B cell (primary cell): ENCODE measurements around the gene GSTM5. TPM values are rescaled to one million over a fixed set of nuclear protein-coding genes. Genes with fewer than 3 reads are reported as not detected.
"Not testable (repeated sequence)": the region's sequence is repeated elsewhere in the genome, so short reads cannot be mapped to it uniquely, and the experiment has no call there.

Experiments used
- ATAC-seq: fragments of 200-7000 bp; cut with Tn5 transposase; one replicate; pipeline ENCODE4 v1.10.0; 2021; ENCODE audit warnings: low read depth, mild to moderate bottlenecking, moderate number of reproducible peaks, moderate library complexity
- CTCF ChIA-PET: fragments of 350-600 bp; sonication (Branson Sonifier 250); formaldehyde crosslinking; loops from one replicate; lab custom pipeline; 2021; ENCODE audit warnings: antibody characterized with exemption, inconsistent platforms; lab: Charles Lee
- POLR2A ChIA-PET: fragments of 350-600 bp; sonication (Branson Sonifier 250); formaldehyde crosslinking; loops from one replicate; lab custom pipeline; 2021; ENCODE audit warnings: antibody characterized with exemption; lab: Charles Lee
- DNase-seq: peaks from one replicate; pipeline ENCODE4 v3.0.0; 2013
- H2AFZ ChIP-seq: 2 replicates; pipeline ENCODE4 v1.6.1; 2012; ENCODE audit warnings: mild to moderate bottlenecking, low read depth, low read length; ENCODE audit not compliant: insufficient read depth, poor library complexity, severe bottlenecking
- H3K27ac ChIP-seq, 2 donors: 1 replicate in 1 of 2; 2 replicates in 1 of 2; pipeline ENCODE4 v1.5.1; 2012 to 2013; ENCODE audit warnings: low read length in 2 of 2, mild to moderate bottlenecking in 2 of 2, moderate library complexity in 1 of 2
- H3K27me3 ChIP-seq, 4 experiments: fragments of 200-600 bp in 1 of 4; sonication (generic) in 1 of 4; replicated peaks in 1 of 4; 1 replicate in 2 of 4; 2 replicates in 2 of 4; pipeline versions ENCODE4 v1.6.1 to v1.7.0; 2013 to 2016; ENCODE audit warnings: low read length in 3 of 4, mild to moderate bottlenecking in 2 of 4, mixed read lengths in 1 of 4, moderate library complexity in 1 of 4; ENCODE audit not compliant: insufficient read depth in 4 of 4, control insufficient read depth in 3 of 4; ENCODE audit errors: control extremely low read depth in 1 of 4
- H3K36me3 ChIP-seq, 2 experiments: replicated peaks in 1 of 2; 1 replicate in 1 of 2; 2 replicates in 1 of 2; pipeline versions ENCODE4 v1.6.1 to v1.7.1; 2013; ENCODE audit warnings: low read length in 1 of 2; ENCODE audit not compliant: insufficient read depth in 2 of 2, control insufficient read depth in 1 of 2; ENCODE audit errors: control extremely low read depth in 1 of 2, extremely low read depth in 1 of 2
- H3K4me1 ChIP-seq, 2 donors: fragments of 200-600 bp in 1 of 2; sonication (generic) in 1 of 2; 1 replicate in 1 of 2; 2 replicates in 1 of 2; pipeline versions ENCODE4 v1.5.1 to v1.6.1; 2013 to 2017; ENCODE audit warnings: low read length in 2 of 2; ENCODE audit not compliant: control insufficient read depth in 2 of 2, insufficient read depth in 2 of 2
- H3K4me2 ChIP-seq: replicated peaks from 2 replicates; pipeline ENCODE3; 2012; ENCODE audit warnings: mild to moderate bottlenecking, low read depth, low read length; ENCODE audit not compliant: poor library complexity, severe bottlenecking
- H3K4me3 ChIP-seq, 5 experiments: fragments of 200-600 bp in 1 of 5; sonication (generic) in 1 of 5; 1 replicate in 3 of 5; 2 replicates in 2 of 5; pipeline versions ENCODE4 v1.5.1 to v1.7.0; 2011 to 2016; ENCODE audit warnings: low read length in 4 of 5, mild to moderate bottlenecking in 4 of 5, low read depth in 2 of 5, control low read depth in 1 of 5, moderate library complexity in 1 of 5; ENCODE audit not compliant: insufficient read depth in 1 of 5; ENCODE audit errors: control extremely low read depth in 1 of 5, extremely low read depth in 1 of 5
- H3K79me2 ChIP-seq: fragments of 200-600 bp; sonication (generic); one replicate; pipeline ENCODE4 v1.6.0; 2016; ENCODE audit warnings: low read length; ENCODE audit not compliant: control insufficient read depth, insufficient read depth
- H3K9ac ChIP-seq: fragments of 200-600 bp; sonication (generic); 2 replicates; pipeline ENCODE4 v1.6.1; 2017; ENCODE audit warnings: mild to moderate bottlenecking, low read length, moderate library complexity
- H3K9me3 ChIP-seq, 3 donors: one replicate each; pipeline versions ENCODE4 v1.6.1 to v1.7.1; 2013; ENCODE audit warnings: low read length in 2 of 3; ENCODE audit not compliant: control insufficient read depth in 2 of 3, insufficient read depth in 1 of 3; ENCODE audit errors: control extremely low read depth in 1 of 3
- H4K20me1 ChIP-seq: 2 replicates; pipeline ENCODE4 v1.6.0; 2012; ENCODE audit warnings: mild to moderate bottlenecking, low read length; ENCODE audit not compliant: insufficient read depth, control insufficient read depth, poor library complexity, severe bottlenecking
- H3K27ac Mint-ChIP-seq: one replicate; pipeline ENCODE4 v1.8.0; 2021; ENCODE audit warnings: mixed read lengths
- H3K27me3 Mint-ChIP-seq: one replicate; pipeline ENCODE4 v1.8.0; 2021; ENCODE audit warnings: mixed read lengths
- H3K4me1 Mint-ChIP-seq: one replicate; pipeline ENCODE4 v1.8.0; 2021; ENCODE audit warnings: mixed read lengths
- H3K4me3 Mint-ChIP-seq: one replicate; pipeline ENCODE4 v1.8.0; 2021; ENCODE audit warnings: mixed read lengths
- H3K9me3 Mint-ChIP-seq: one replicate; pipeline ENCODE4 v1.8.0; 2022; ENCODE audit warnings: mixed read lengths; ENCODE audit not compliant: insufficient read depth
- CTCF ChIP-seq: fragments of 200-600 bp; IDR thresholded peaks from one replicate; pipeline ENCODE4 v1.8.0; 2022; ENCODE audit warnings: antibody characterized with exemption, mild to moderate bottlenecking
- EZH2 ChIP-seq: IDR thresholded peaks from 2 replicates; pipeline ENCODE4 v1.6.1; 2012; ENCODE audit warnings: borderline replicate concordance, low read depth, mild to moderate bottlenecking, moderate library complexity, low read length; ENCODE audit not compliant: insufficient read depth, poor library complexity, severe bottlenecking
- WGBS: methylation state at CpG from one replicate; pipeline ENCODE4 v1.1.5; 2013; ENCODE audit warnings: missing lambda C conversion rate; ENCODE audit not compliant: insufficient coverage; 5-methylcytosine and 5-hydroxymethylcytosine counted together
- intact Hi-C: fragments of 100-400 bp; cut with micrococcal nuclease; formaldehyde crosslinking; loops from one replicate; pipeline ENCODE4 v1.10.0; 2022
- polyA plus RNA-seq: library from polyadenylated mRNA; depleted of rRNA; stranded (reverse); fragments of >200 nt; gene quantifications from 2 replicates; pipeline ENCODE4 v1.2.3, GENCODE V29; 2012
- total RNA-seq, 2 donors: library from RNA; stranded (reverse); fragments of 120-200 nt in 1 of 2; gene quantifications; 1 replicate in 1 of 2; 2 replicates in 1 of 2; pipeline versions ENCODE4 v1.2.3 to v1.2.4, GENCODE V29; 2013 to 2022

The GSTM5 gene
- total and polyA plus RNA-seq, 2 donors (not counting 1 experiment from before 2014, with no cell fraction given) = 0.07 TPM; not detected in 1

- no peaks in the 10 kb centered on the region for H3K79me2 ChIP-seq
- H3K4me2 ChIP-seq = peak within 1 kb of the TSS; percentile 96
- Mint-ChIP-seq H3K4me1 (peaks cover 17% of the 10 kb centered on the region), H3K27me3 (peaks cover 43% of the 10 kb centered on the region), H3K27ac (no peak within 1 kb of the TSS), H3K9me3 (no peaks in the 10 kb centered on the region), H3K4me3 (peak within 1 kb of the TSS; percentile 89)
- peaks cover 0 to 6% (median 0%) of the 10 kb centered on the region in 3 donors for H3K9me3 ChIP-seq
- H3K4me1 ChIP-seq = peaks cover 11 to 16% of the 10 kb centered on the region in 2 donors
- CTCF ChIA-PET = interaction anchor here (1.3 to 1.8 kb wide), 4 partner anchors 36 to 244 kb away, joined by 3 to 5 read pairs (median 4); partner anchors contain the start of genes AHCYL1 and GSTM1
- POLR2A ChIA-PET = no interaction called here
- 2% methylated on average over 9 of the region's 10 CpGs for WGBS
- H3K36me3 ChIP-seq = no peaks in the 10 kb centered on the region
- H3K27ac ChIP-seq = no peak within 1 kb of the TSS
- ATAC-seq (peak; percentile 8), DNase-seq (no peak)
- H3K9ac ChIP-seq = peak within 1 kb of the TSS; percentile 65
- H4K20me1 ChIP-seq = no peaks in the 10 kb centered on the region
- no peak for TF ChIP-seq CTCF
- no peak for TF ChIP-seq EZH2
- H2AFZ ChIP-seq = peak within 1 kb of the TSS; percentile 90
- peaks cover 0 to 44% (median 18%) of the 10 kb centered on the region in 4 experiments for H3K27me3 ChIP-seq
- intact Hi-C loops = loop anchor here (1.0 to 2.0 kb wide), 2 partner anchors 54 to 244 kb away; partner anchors contain the start of genes AHCYL1 and GSTM1
- peak within 1 kb of the TSS; percentile 27 to 65 (median 62) for H3K4me3 ChIP-seq
Observed at GRCh38 chr1:109740615-109741373, 28.7 kb downstream of the GSTM5 start, which contains the start of gene GSTM3. Gene GSTM3 (minus strand): TSS chr1:109741038. CDS start chr1:109740287, 751 bp downstream.

- H3K4me2 ChIP-seq, H3K27ac ChIP-seq, POLR2A ChIA-PET, H3K27ac Mint-ChIP-seq, H3K9ac ChIP-seq, H3K9me3 ChIP-seq, DNase-seq, H3K4me3 ChIP-seq, H3K4me3 Mint-ChIP-seq, intact Hi-C loops, H2AFZ ChIP-seq, H3K4me1 Mint-ChIP-seq, ATAC-seq, H3K9me3 Mint-ChIP-seq, H3K4me1 ChIP-seq, H4K20me1 ChIP-seq, H3K79me2 ChIP-seq, H3K36me3 ChIP-seq: not testable (repeated sequence)
- H3K27me3 ChIP-seq = peaks cover 0 to 14% (median 2%) of the 10 kb centered on the region in 4 experiments
- CTCF ChIA-PET = interaction anchor here (0.8 kb wide), 1 partner anchor 108 kb away, joined by 3 read pairs; no protein-coding TSS in a partner anchor
- peaks cover 36% of the 10 kb centered on the region for H3K27me3 Mint-ChIP-seq
- 92% methylated on average over 4 of the region's 10 CpGs for WGBS
Observed at GRCh38 chr1:109748311-109748710, 36.3 kb downstream of the GSTM5 start.
